SKM-1 treated with dmso at 0.1 percent for 144 hours (cell line): ENCODE data around the gene APAF1.
"Not testable (repeated sequence)": the region's sequence is repeated elsewhere in the genome, so short reads cannot be mapped to it uniquely, and the experiment has no call there.

Source experiments
- DNase-seq: peaks from one replicate; lab custom pipeline; 2025; ENCODE audit not compliant: unreplicated experiment; lab: John Stamatoyannopoulos, UW

The APAF1 gene

DNA sequence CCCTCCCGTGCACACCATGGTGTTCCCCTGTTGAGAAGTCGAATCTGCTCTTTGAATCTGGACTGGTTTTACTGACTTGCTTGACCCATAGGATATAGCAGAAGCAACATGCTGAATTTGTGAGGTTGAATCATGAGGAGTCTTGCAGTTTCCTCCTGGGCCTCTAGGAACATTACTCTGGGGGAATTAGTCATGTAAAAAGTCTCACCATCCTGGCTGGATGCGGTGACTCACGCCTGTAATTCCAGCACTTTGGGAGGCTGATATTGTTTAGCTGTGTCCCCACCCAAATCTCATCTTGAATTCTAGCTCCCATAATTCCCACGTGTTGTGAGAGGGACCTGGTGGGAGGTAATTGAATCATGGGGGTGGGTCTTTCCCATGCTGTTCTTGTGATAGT, 110.8 kb downstream of the APAF1 start:
- not testable (repeated sequence) for DNase-seq

DNA sequence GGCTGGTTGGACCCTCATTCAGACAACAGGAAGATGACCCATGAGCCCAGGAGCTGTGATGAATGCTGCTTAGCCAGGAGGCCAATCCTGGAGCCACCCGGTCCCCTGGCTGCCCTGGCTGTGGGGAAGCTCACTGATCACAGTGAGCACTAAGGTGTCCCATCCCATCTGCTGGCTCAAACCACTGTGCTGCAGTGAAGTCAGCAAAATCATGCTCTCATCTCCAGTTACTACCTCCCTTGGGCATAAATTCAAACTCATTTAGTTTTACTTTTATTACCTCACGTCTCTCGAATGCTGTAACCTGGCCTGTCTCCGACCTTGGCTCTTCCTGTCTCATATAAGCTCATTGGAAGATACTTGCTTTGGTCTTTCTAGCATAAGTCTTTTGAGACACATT, 112.4 kb downstream of the APAF1 start:
- no peak for DNase-seq

DNA sequence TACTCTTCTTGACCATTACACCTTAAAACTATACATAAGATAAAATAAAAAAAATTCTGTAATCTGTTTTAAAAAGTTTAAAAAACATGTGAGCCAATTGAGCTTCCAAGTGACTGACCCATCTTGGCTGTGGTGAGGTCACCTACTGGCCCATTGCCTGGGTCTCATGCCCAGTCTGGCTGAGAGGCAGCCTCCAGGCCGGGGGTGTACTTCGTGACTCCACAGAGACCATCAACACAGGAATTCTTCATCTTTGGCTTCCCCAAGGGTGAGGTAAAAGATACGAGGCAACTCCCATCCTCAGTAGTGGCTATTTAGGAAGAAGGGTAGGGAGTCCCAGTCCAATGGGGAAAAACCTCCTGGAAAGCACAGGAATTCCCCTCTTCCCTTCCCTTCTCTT, 113.2 kb downstream of the APAF1 start:
- no peak for DNase-seq

DNA sequence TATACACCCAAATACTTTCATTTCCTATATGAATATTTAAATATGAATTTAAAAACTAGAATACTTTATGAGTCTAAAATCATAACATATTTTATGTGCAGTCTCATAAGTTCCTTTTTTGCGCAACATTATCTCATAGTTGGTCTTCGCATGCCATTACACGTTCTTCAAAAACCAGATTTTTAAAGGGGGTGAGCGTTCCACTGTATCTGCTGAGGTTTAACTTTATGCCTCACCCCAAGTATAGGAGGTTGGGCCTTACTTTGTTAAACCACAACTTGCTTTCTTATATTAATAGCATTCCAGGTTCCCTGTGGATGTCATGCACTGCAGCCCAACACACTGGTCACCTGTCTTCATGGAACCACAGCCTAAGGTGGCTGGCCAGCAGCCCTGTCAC, 118.6 kb downstream of the APAF1 start:
- no peak for DNase-seq

DNA sequence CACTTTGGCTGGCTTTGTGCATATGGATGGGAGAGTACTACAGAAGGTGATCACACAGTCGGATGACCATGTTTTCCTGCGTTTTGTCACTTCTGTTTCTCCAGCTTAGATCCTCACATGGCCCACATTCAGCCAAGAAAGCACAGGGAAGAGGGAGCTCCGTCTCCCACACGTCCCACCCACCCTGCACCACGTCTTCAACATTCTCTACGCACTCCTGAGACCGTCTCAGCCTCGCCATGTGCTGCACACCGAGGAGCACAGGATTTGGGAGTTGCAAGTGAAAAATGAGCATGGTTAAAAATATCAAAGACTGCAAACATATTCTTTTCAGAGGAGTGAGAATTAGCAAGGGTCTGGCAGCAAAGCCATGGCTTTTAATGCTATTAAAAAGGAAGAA, 122.2 kb downstream of the APAF1 start:
- DNase-seq = no peak

DNA sequence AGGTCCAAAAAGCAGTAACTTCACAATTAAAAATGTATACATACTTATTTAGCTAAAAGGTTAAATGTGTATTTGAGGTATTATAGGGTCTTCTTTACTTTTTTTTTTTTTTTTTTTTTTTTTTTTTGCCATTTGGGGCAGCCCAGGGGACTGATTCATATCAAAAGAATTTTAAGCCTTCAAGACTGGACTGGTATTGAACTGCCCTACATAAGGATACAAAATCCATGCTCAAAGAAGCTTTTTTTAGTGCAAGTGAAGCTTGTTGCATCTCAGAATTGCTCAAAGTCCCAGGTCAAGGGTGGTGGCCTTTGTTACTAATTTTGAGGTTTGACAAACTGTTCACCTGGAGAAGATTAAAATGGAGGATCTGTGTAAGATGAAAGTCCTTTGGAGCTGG, 124.0 kb downstream of the APAF1 start:
- DNase-seq = no peak

DNA sequence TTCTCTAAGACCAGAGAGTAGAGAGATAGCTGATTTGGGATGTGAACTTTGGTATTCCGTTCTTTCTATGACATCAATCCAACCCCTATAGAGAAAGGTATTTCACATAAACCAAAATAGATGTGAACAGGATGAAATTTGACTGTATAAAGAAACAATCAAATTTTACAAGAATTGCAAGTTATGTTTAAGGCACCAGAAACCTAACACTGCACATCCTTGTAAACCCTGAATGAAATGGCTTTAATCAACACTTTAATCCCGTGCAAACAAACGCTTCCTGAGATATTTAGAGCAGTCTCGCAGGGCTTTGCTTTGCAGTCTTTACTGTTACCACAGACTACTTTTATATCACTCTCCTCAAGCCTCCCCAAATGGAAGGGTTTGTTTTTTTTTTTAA, 125.1 kb downstream of the APAF1 start:
- no peak for DNase-seq

DNA sequence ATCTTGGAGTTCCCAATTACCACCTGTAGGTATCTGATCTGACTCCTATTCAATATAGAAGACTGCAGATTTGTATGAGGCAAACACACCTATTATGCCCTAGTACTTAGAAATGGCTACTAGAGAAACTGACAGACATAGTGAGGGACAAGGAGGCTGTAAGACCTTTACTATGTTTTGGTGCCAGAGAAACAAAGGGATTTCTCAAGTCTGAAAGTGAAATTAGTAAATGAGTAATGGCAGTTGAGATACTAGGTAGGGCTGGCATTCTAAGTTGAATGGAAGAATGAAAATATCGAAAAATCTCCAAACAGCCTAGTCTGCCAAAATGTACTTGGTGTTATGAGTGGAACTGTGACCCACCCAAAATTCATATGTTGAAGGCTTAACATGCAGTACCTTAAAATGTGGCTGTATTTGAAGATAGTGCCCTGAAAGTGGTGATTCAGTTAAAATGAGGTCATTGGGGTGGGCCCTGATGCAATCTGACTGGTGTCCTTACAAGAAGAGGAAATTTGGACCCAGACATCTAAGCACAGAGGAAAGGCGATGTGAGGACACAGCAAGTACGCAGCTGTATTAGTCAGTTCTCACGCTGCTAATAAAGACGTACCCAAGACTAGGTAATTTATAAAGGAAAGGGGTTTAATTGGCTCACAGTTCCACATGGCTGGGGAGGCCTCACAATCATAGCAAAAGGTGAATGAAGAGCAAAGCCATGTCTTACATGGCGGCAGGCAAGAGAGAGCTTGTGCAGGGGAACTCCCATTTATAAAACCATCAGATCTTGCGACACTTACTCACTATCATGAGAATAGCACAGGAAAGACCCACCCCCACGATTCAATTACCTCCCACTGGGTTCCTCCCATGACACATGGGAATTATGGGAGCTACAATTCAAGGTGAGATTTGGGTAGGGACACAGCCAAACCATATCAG, 127.0 kb downstream of the APAF1 start:
- DNase-seq = no peak

DNA sequence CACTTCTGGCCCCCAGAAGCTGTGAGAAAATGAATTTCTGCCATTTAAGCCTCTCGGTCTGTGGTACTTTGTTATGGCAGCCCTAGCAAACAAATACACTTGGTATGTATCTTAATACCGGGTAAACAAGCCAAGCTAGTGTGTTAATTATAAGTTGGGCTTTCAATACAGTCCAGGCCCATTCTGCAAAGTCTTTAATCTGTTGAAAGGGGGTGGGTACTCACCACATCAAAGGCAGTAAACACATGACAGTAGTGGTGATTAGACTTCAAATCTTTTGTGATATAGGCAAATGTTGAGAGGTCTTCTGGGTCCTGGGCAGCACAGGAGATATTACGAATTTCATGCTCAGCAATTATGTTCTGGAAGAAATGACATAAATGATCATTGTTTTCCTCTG, 127.7 kb downstream of the APAF1 start:
- no peak for DNase-seq

DNA sequence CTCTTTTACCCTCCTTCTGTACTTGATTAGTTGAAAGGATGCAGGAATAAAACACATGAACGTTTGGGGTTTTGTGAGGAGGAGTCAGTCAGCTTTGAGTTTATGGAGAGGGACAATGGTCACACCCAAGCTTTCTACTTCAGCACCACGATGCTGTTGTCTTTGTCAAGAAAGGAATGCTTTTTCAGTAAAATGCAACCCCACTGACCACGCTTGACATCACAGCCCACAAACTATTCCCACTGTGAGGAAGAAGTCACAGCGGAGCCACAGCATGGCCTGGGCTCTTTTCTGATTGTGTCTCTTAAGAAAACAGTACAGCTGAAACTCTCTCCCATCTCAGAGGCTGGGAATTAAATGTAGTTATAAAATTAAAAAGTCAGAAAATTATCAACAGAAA, 135.2 kb downstream of the APAF1 start:
- DNase-seq = no peak

DNA sequence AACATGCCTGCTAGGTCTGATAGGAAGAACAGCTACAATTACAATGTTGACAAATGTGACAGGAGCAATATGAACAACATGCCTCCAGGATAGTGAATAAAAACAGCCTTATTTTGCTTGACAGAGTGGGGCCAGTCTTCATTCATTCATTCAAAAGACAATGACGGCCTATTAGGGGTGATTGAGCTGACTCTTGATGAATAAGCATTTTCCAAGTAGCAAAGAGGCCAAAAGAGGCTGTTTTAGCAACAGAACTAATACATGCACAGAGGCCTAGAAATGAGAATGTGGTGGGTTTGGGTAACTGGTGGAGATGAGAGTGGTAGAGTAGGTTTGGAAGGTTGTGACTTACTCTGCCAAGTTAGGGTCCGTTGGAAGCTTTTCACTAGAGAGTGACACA, 138.3 kb downstream of the APAF1 start:
- no peak for DNase-seq
